GM12891 (cell line): ENCODE results near the gene SSTR5.

Source experiments
- POLR2A ChIP-seq: IDR thresholded peaks from 2 replicates; pipeline ENCODE4 v1.6.1; 2011; ENCODE audit warnings: low read depth, low read length, control low read depth
- POLR2AphosphoS5 ChIP-seq: IDR thresholded peaks from 2 replicates; pipeline ENCODE4 v1.6.1; 2011; ENCODE audit warnings: low read depth, low read length, control low read depth
- SPI1 ChIP-seq: IDR thresholded peaks from 2 replicates; pipeline ENCODE4 v1.6.1; 2011; ENCODE audit warnings: low read depth, low read length, control low read depth
- TAF1 ChIP-seq: IDR thresholded peaks from 2 replicates; pipeline ENCODE4 v1.6.1; 2011; ENCODE audit warnings: low read depth, low read length, control low read depth

- TF ChIP-seq POLR2A (no peak), POLR2AphosphoS5 (no peak), TAF1 (no peak), SPI1 (no peak)
Observed at GRCh38 chr16:1042866-1043265, 29.7 kb upstream of the SSTR5 start.
